BE2C (cell line): ENCODE data around the gene OR10S1.

Experiments used
- DNase-seq: peaks from one replicate; pipeline ENCODE4 v3.0.0-alpha.2; 2020
- H3K27me3 ChIP-seq: fragments of 250-450 bp; sonication (Bioruptor Pico); 2 replicates; pipeline ENCODE4 v1.5.1; 2020; ENCODE audit warnings: mild to moderate bottlenecking
- H3K36me3 ChIP-seq: fragments of 250-450 bp; sonication (Bioruptor Pico); 2 replicates; pipeline ENCODE4 v1.5.1; 2020; ENCODE audit warnings: mild to moderate bottlenecking
- H3K4me1 ChIP-seq: fragments of 250-450 bp; sonication (Bioruptor Pico); 2 replicates; pipeline ENCODE4 v1.5.1; 2020
- H3K4me3 ChIP-seq: 2 replicates; pipeline ENCODE4 v1.5.1; 2011; ENCODE audit warnings: low read depth, low read length
- H3K9me3 ChIP-seq: fragments of 250-450 bp; sonication (Bioruptor Pico); 2 replicates; pipeline ENCODE4 v1.5.1; 2020
- TF ChIP-seq, protein P1 (sequence below): IDR thresholded peaks from 2 replicates; pipeline ENCODE4 v1.5.1; 2012; ENCODE audit warnings: mild to moderate bottlenecking, low read depth, low read length

Gene OR10S1

DNA sequence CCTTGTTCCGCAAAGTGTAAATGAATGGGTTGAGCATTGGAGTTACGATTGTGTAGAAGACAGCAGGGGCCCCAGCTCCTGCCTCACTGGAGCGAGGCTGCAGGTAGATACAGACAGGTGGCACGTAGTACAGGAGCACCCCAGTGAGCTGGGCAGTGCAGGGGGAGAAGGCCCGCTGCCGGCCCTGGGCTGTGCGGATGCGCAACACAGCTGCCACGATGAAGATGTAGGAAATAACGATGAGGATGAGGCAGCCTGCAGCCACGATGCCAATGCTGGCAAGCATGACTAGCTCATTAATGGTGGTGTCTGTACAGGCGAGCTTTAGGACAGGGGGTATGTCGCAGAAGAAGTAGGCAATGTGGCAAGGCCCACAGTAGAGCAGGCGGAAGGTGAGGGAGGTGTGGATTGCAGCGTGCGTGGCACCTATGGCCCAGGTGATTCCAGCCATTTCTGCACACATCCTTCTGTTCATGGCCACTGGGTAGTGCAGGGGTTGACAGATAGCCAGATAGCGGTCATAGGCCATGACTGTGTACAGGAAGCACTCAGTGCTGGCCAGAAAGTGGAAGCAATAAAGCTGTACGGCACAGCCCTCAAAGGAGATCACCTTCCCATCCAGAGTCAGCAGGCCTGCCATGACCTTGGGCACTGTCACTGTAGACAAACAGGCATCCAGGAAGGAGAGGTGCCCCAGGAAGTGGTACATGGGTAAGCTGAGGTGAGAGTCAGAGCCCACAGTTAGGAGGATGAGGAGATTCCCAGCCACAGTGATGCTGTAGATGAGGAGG is 616 bp downstream of the OR10S1 start:
- Histone ChIP-seq H3K4me3 (no peak overlapping the region), H3K36me3 (no peaks in the 10 kb centered on the region), H3K4me1 (no peaks in the 10 kb centered on the region), H3K27me3 (no peaks in the 10 kb centered on the region), H3K9me3 (no peaks in the 10 kb centered on the region)
- TF ChIP-seq, protein P1, sequence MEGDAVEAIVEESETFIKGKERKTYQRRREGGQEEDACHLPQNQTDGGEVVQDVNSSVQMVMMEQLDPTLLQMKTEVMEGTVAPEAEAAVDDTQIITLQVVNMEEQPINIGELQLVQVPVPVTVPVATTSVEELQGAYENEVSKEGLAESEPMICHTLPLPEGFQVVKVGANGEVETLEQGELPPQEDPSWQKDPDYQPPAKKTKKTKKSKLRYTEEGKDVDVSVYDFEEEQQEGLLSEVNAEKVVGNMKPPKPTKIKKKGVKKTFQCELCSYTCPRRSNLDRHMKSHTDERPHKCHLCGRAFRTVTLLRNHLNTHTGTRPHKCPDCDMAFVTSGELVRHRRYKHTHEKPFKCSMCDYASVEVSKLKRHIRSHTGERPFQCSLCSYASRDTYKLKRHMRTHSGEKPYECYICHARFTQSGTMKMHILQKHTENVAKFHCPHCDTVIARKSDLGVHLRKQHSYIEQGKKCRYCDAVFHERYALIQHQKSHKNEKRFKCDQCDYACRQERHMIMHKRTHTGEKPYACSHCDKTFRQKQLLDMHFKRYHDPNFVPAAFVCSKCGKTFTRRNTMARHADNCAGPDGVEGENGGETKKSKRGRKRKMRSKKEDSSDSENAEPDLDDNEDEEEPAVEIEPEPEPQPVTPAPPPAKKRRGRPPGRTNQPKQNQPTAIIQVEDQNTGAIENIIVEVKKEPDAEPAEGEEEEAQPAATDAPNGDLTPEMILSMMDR, result no peak
- no peak for DNase-seq

DNA sequence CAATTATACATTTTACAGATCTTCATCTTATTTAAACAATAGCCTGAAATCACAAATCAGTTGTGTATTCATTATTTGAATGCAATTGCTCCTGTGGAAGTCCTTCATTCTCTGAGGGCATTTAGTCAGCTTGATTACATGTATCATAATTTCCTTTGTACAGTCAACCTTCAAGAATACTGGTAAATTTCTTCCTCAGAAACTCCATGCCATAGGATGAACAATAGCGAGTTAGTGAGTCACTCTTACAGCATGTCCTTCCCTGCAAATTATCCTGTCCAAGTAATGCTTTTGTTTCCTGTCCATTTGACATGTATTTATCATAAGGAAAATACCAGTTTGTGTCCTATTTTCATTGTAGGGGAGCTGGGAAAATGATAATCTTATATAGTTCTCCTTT is 3.8 kb downstream of the OR10S1 start:
- H3K4me1 ChIP-seq, result no peaks in the 10 kb centered on the region
- no peaks in the 10 kb centered on the region for H3K36me3 ChIP-seq
- no peaks in the 10 kb centered on the region for H3K27me3 ChIP-seq
- TF ChIP-seq, protein P1, result no peak
- no peak for DNase-seq
- H3K4me3 ChIP-seq, result no peak overlapping the region
- no peaks in the 10 kb centered on the region for H3K9me3 ChIP-seq

DNA sequence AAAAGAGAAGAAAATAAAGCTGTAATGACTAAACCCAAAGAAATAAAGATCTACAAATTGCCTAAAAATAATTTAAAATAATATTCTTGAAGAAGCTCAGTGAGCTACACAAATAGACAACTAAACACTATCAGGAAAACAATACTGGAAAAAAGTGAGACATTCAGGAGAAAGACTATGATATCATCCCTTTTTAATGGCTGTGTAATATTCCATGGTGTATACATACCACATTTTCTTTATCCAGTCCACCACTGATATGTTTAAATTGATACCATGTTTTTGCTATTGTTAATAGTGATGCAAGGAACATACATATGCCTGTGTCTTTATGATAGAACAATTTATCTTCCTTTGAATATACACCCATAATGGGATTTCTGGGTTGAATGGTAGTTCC is 20.8 kb downstream of the OR10S1 start:
- TF ChIP-seq, protein P1, result no peak
- H3K27me3 ChIP-seq, result no peaks in the 10 kb centered on the region
- no peaks in the 10 kb centered on the region for H3K4me1 ChIP-seq
- no peak for DNase-seq
- H3K9me3 ChIP-seq, result no peaks in the 10 kb centered on the region
- H3K4me3 ChIP-seq, result no peak overlapping the region
- H3K36me3 ChIP-seq, result no peaks in the 10 kb centered on the region

DNA sequence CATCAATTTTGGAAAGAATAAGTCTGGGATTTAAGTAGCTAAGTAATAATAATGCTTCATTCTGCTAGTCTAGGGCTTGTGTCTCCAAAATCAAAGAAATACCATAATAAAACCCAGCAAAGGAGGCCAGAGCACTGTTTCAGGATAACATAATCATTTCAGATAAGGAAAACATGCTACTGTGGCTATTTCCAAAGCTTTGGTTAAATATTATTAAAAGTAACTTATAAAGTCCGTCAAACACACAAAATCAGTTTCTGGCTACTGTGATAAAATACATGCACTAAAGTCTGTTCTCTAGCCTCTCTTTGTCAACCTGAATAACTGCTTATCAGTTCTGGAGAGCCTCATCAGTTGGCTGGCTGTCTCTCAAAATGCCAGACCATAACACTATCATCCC is 32.4 kb downstream of the OR10S1 start:
- no peaks in the 10 kb centered on the region for H3K9me3 ChIP-seq
- no peaks in the 10 kb centered on the region for H3K27me3 ChIP-seq
- H3K4me1 ChIP-seq, result no peaks in the 10 kb centered on the region
- H3K36me3 ChIP-seq, result no peaks in the 10 kb centered on the region
- no peak for DNase-seq
- no peak overlapping the region for H3K4me3 ChIP-seq
- TF ChIP-seq, protein P1, result no peak

DNA sequence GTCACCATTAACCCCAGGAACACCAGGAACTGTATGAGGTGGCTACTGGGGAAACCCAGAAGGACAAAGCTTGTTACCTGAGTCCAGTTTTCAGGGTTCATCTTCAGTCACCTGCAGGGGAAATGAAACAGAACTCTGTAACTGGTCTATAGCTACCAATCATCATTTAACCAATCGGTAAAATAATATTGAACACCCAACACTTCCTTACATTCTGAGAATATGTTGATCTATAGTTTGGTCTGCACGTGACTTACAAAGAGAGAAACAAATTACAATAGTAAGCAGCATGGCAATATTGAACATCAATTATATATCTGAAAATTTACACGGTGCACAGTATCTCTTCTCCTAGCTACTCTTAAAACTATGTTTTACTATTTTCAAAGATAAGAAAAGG is 33.8 kb downstream of the OR10S1 start, which contains the start of gene OR6T1:
Gene OR6T1 (minus strand): TSS at position 101 of the 400 bp plus-strand sequence. CDS start 0 bp downstream, at position 101.
- TF ChIP-seq, protein P1, result no peak
- no peak for DNase-seq
- H3K36me3 ChIP-seq, result no peaks in the 10 kb centered on the region
- H3K4me1 ChIP-seq, result no peaks in the 10 kb centered on the region
- H3K4me3 ChIP-seq, result no peak within 1 kb of the TSS
- no peaks in the 10 kb centered on the region for H3K27me3 ChIP-seq
- H3K9me3 ChIP-seq, result no peaks in the 10 kb centered on the region

DNA sequence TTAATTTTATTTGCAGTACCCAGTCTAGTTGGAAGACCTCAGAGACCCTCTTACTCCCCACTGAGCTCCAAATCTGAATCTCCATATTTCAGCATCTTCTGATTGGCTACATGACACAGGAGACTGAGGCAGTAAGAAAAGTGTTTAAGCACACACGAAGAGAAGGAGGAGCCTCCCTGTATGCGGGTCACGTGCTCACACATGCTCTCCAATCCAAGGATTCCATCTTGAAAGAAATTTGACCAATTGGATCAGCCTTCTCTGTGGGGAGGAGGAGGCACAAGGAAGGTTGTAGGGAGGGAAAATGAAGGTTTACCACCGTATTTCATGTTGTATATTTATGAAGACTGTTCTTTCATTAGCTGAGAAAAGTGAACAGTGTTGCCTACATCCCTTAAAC is 35.2 kb downstream of the OR10S1 start:
- no peaks in the 10 kb centered on the region for H3K36me3 ChIP-seq
- no peak overlapping the region for H3K4me3 ChIP-seq
- H3K9me3 ChIP-seq, result no peaks in the 10 kb centered on the region
- H3K27me3 ChIP-seq, result no peaks in the 10 kb centered on the region
- no peak for DNase-seq
- TF ChIP-seq, protein P1, result no peak
- H3K4me1 ChIP-seq, result no peaks in the 10 kb centered on the region
